ENCODE measurements around the gene PCYT2. TPM values are rescaled to one million over a fixed set of nuclear protein-coding genes. Genes with fewer than 3 reads are reported as not detected.

PCYT2 gene
- total RNA-seq, 1 experiment from 2014 or later: 151 TPM

- H3K4me1 ChIP-seq: peaks cover 33% of the 10 kb centered on the region
- H3K36me3 Mint-ChIP-seq (ENCODE audit: insufficient read depth, unreplicated experiment): peaks cover 6% of the 10 kb centered on the region
- no peaks in the 10 kb centered on the region for H3K36me3 ChIP-seq (ENCODE audit: control insufficient read depth, insufficient read depth, low read length)
- H3K27ac Mint-ChIP-seq (ENCODE audit: unreplicated experiment): no peak overlapping the region
- intact Hi-C loops (cut with micrococcal nuclease; ENCODE audit: unreplicated experiment): no loop called here
- ChIA-PET CTCF (interaction anchor here (0.6 to 2.3 kb wide), 16 partner anchors 15 to 247 kb away, joined by 3 to 92 read pairs (median 6); partner anchors contain the start of genes ASPSCR1, CENPX, DCXR and LRRC45), POLR2A (interaction anchor here (1.3 to 2.6 kb wide), 3 partner anchors 17 to 78 kb away, joined by 6 to 7 read pairs (median 7); partner anchors contain the start of genes CENPX, DCXR and LRRC45)
- peak overlapping the region; percentile 70 for H3K4me3 Mint-ChIP-seq (ENCODE audit: unreplicated experiment)
- H3K4me3 ChIP-seq (ENCODE audit: low read depth, low read length): peak overlapping the region; percentile 65
- H3K9me3 Mint-ChIP-seq (ENCODE audit: unreplicated experiment): no peaks in the 10 kb centered on the region
- no peaks in the 10 kb centered on the region for H3K27me3 Mint-ChIP-seq (ENCODE audit: insufficient read depth, unreplicated experiment)
- DNase-seq: peak in 1 of 2 experiments; percentile 88
- peaks cover 6% of the 10 kb centered on the region for H3K4me1 Mint-ChIP-seq (ENCODE audit: low read depth, unreplicated experiment)
- H3K27me3 ChIP-seq (replicated peaks; ENCODE audit: control insufficient read depth, insufficient read depth, low read length): 0 out of 2 replicates have a peak, but pooled peaks cover 1% of the 10 kb centered on the region
- TF ChIP-seq, protein P1, sequence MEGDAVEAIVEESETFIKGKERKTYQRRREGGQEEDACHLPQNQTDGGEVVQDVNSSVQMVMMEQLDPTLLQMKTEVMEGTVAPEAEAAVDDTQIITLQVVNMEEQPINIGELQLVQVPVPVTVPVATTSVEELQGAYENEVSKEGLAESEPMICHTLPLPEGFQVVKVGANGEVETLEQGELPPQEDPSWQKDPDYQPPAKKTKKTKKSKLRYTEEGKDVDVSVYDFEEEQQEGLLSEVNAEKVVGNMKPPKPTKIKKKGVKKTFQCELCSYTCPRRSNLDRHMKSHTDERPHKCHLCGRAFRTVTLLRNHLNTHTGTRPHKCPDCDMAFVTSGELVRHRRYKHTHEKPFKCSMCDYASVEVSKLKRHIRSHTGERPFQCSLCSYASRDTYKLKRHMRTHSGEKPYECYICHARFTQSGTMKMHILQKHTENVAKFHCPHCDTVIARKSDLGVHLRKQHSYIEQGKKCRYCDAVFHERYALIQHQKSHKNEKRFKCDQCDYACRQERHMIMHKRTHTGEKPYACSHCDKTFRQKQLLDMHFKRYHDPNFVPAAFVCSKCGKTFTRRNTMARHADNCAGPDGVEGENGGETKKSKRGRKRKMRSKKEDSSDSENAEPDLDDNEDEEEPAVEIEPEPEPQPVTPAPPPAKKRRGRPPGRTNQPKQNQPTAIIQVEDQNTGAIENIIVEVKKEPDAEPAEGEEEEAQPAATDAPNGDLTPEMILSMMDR (IDR thresholded peaks at IDR 0.05; ENCODE audit: insufficient read depth in 1 of 2, low read depth in 1 of 2, low read length in 1 of 2, severe bottlenecking in 1 of 2, unreplicated experiment in 1 of 2): peak; percentile 62 to 87
- BruUV-seq (replicated peaks): no TSS peak
- no peaks in the 10 kb centered on the region for H3K9me3 ChIP-seq
Measured at GRCh38 chr17:81959362-81960129, 48.3 kb upstream of the PCYT2 start.

DNA sequence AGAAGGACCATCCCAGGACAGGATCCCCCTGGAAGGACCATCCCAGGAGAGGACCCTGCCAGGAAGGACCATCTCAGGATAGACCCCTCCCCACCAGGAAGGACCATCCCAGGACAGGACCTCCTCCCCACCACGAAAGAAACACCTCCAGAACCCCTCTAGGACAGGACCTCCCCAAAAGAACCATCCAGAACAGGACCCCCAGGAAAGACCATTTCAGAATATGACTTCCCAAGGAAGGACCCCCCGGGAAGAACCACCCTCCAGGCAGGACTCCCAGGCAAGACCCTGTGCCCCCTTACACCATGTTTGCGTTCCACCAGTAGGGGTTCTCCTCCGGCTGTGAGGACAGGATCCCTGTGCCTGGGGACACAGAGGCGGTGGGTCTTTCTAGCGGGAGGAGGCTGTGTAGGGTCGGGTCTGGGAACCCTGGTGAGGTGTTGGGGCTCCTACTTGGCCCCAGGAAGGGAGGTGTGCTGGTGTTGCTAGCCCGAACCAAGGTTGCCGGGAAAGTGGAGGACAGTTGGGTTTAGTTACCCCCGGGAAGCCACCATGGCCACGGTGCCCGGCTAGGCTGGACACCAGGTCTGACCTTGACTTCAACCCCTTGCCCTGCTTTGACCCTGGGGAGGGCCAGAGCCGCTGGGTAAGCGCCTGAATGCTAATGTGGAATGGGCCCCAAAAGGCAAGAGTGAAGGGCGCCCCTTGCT, 47.6 kb upstream of the PCYT2 start:
- H3K4me1 ChIP-seq: peaks cover 37% of the 10 kb centered on the region
- no peak for DNase-seq
- ChIA-PET POLR2A (interaction anchor here (1.3 to 2.6 kb wide), 3 partner anchors 18 to 79 kb away, joined by 6 to 7 read pairs (median 7); partner anchors contain the start of genes CENPX, DCXR and LRRC45), CTCF (interaction anchor here (0.6 to 2.3 kb wide), 14 partner anchors 16 to 246 kb away, joined by 3 to 92 read pairs (median 6); partner anchors contain the start of genes ASPSCR1, CENPX, DCXR and LRRC45)
- peaks cover 6% of the 10 kb centered on the region for H3K36me3 Mint-ChIP-seq (ENCODE audit: insufficient read depth, unreplicated experiment)
- H3K27me3 ChIP-seq (replicated peaks; ENCODE audit: control insufficient read depth, insufficient read depth, low read length): 0 out of 2 replicates have a peak, but pooled peaks cover 1% of the 10 kb centered on the region
- H3K4me1 Mint-ChIP-seq (ENCODE audit: low read depth, unreplicated experiment): peaks cover 6% of the 10 kb centered on the region
- peak overlapping the region; percentile 70 for H3K4me3 Mint-ChIP-seq (ENCODE audit: unreplicated experiment)
- no peaks in the 10 kb centered on the region for H3K27me3 Mint-ChIP-seq (ENCODE audit: insufficient read depth, unreplicated experiment)
- H3K36me3 ChIP-seq (ENCODE audit: control insufficient read depth, insufficient read depth, low read length): no peaks in the 10 kb centered on the region
- peak overlapping the region; percentile 65 for H3K4me3 ChIP-seq (ENCODE audit: low read depth, low read length)
- TF ChIP-seq, protein P1 (IDR thresholded peaks at IDR 0.05; ENCODE audit: insufficient read depth in 1 of 2, low read depth in 1 of 2, low read length in 1 of 2, severe bottlenecking in 1 of 2, unreplicated experiment in 1 of 2): peak in 1 of 2 experiments; percentile 12
- BruUV-seq (replicated peaks): no TSS peak
- intact Hi-C loops (cut with micrococcal nuclease; ENCODE audit: unreplicated experiment): no loop called here
- H3K9me3 Mint-ChIP-seq (ENCODE audit: unreplicated experiment): no peaks in the 10 kb centered on the region
- H3K9me3 ChIP-seq: no peaks in the 10 kb centered on the region
- no peak overlapping the region for H3K27ac Mint-ChIP-seq (ENCODE audit: unreplicated experiment)

Measured in Caco-2 (cell line).